Liver (tissue), 9 donors: ENCODE data around the gene CASZ1. TPM values are rescaled to one million over a fixed set of nuclear protein-coding genes. Genes with fewer than 3 reads are reported as not detected.

Experiments
- DNase-seq: peaks from one replicate; pipeline ENCODE4 v3.0.0-alpha.2; 2017; ENCODE audit warnings: low spot score
- H3K27ac ChIP-seq, 2 donors: one replicate each; pipeline ENCODE4 v1.7.0; 2013; ENCODE audit warnings: inconsistent platforms in 2 of 2, low read length in 2 of 2, control low read depth in 1 of 2, low read depth in 1 of 2, mild to moderate bottlenecking in 1 of 2
- H3K27me3 ChIP-seq, 4 donors: one replicate each; pipeline versions ENCODE4 v1.6.1 to v1.7.0; 2013; ENCODE audit warnings: low read length in 3 of 4, inconsistent platforms in 1 of 4, mild to moderate bottlenecking in 1 of 4, moderate library complexity in 1 of 4; ENCODE audit not compliant: control insufficient read depth in 4 of 4, insufficient read depth in 4 of 4
- H3K36me3 ChIP-seq, 4 donors: one replicate each; pipeline versions ENCODE4 v1.6.1 to v1.7.0; 2013; ENCODE audit warnings: low read length in 3 of 4, mild to moderate bottlenecking in 3 of 4, low read depth in 1 of 4, moderate library complexity in 1 of 4; ENCODE audit not compliant: control insufficient read depth in 4 of 4, insufficient read depth in 3 of 4
- H3K4me1 ChIP-seq, 4 donors: one replicate each; pipeline versions ENCODE4 v1.6.1 to v1.7.0; 2013; ENCODE audit warnings: low read length in 3 of 4, mild to moderate bottlenecking in 3 of 4, moderate library complexity in 1 of 4; ENCODE audit not compliant: control insufficient read depth in 4 of 4, insufficient read depth in 4 of 4
- H3K4me3 ChIP-seq, 3 donors: one replicate each; pipeline versions ENCODE4 v1.6.1 to v1.7.0; 2013; ENCODE audit warnings: low read length in 3 of 3, control low read depth in 1 of 3, low read depth in 1 of 3, mild to moderate bottlenecking in 1 of 3
- H3K9ac ChIP-seq, 2 donors: one replicate each; pipeline ENCODE4 v1.7.0; 2013; ENCODE audit warnings: low read length in 2 of 2, mild to moderate bottlenecking in 2 of 2, moderate library complexity in 2 of 2, control low read depth in 1 of 2, low read depth in 1 of 2
- H3K9me3 ChIP-seq, 4 donors: one replicate each; pipeline versions ENCODE4 v1.6.1 to v1.7.0; 2013; ENCODE audit warnings: low read length in 3 of 4; ENCODE audit not compliant: control insufficient read depth in 4 of 4
- ATF3 ChIP-seq: IDR thresholded peaks from 2 replicates; pipeline ENCODE4 v1.6.1; 2016; ENCODE audit warnings: antibody characterized with exemption
- CTCF ChIP-seq: fragments of 150-350 bp; IDR thresholded peaks from 2 replicates; pipeline ENCODE4 v1.5.1; 2017; ENCODE audit warnings: improper control_type of control experiment, low read depth, low read length; ENCODE audit not compliant: missing input control
- EGR1 ChIP-seq, 2 donors: IDR thresholded peaks; 2 replicates each; pipeline ENCODE4 v1.6.1; 2016 to 2018; ENCODE audit warnings: antibody characterized with exemption in 2 of 2, low read depth in 2 of 2
- FOXA1 ChIP-seq: IDR thresholded peaks from 2 replicates; pipeline ENCODE4 v1.6.1; 2016; ENCODE audit warnings: antibody characterized with exemption
- FOXA2 ChIP-seq: IDR thresholded peaks from 2 replicates; pipeline ENCODE4 v1.6.1; 2016; ENCODE audit warnings: antibody characterized with exemption
- GABPA ChIP-seq, 2 donors: IDR thresholded peaks in 1 of 2; conservative IDR thresholded peaks in 1 of 2; 2 replicates each; pipeline ENCODE4 v1.6.1; 2016; ENCODE audit warnings: antibody characterized with exemption in 2 of 2, mild to moderate bottlenecking in 1 of 2, moderate library complexity in 1 of 2
- HNF4A ChIP-seq, 2 donors: conservative IDR thresholded peaks; 2 replicates each; pipeline ENCODE4 v1.6.1; 2016; ENCODE audit warnings: antibody characterized with exemption in 2 of 2, mild to moderate bottlenecking in 2 of 2
- HNF4G ChIP-seq: IDR thresholded peaks from 2 replicates; pipeline ENCODE4 v1.6.1; 2016; ENCODE audit warnings: antibody characterized with exemption
- JUND ChIP-seq, 2 donors: IDR thresholded peaks; 2 replicates each; pipeline ENCODE4 v1.6.1; 2016; ENCODE audit warnings: antibody characterized with exemption in 2 of 2
- MAX ChIP-seq: IDR thresholded peaks from 2 replicates; pipeline ENCODE4 v1.6.1; 2016; ENCODE audit warnings: antibody characterized with exemption
- NR2F2 ChIP-seq: IDR thresholded peaks from 2 replicates; pipeline ENCODE4 v1.6.1; 2016; ENCODE audit warnings: antibody characterized with exemption
- RAD21 ChIP-seq, 2 donors: IDR thresholded peaks; 2 replicates each; pipeline ENCODE4 v1.6.1; 2016; ENCODE audit warnings: antibody characterized with exemption in 2 of 2, mild to moderate bottlenecking in 2 of 2
- RXRA ChIP-seq, 2 donors: IDR thresholded peaks; 2 replicates each; pipeline ENCODE4 v1.6.1; 2017 to 2018; ENCODE audit warnings: antibody characterized with exemption in 2 of 2, mild to moderate bottlenecking in 1 of 2
- SP1 ChIP-seq: IDR thresholded peaks from 2 replicates; pipeline ENCODE4 v1.6.1; 2018; ENCODE audit warnings: antibody characterized with exemption, mild to moderate bottlenecking
- TAF1 ChIP-seq: conservative IDR thresholded peaks from 2 replicates; pipeline ENCODE4 v1.6.1; 2016; ENCODE audit warnings: antibody characterized with exemption, mild to moderate bottlenecking
- YY1 ChIP-seq: IDR thresholded peaks from 2 replicates; pipeline ENCODE4 v1.6.1; 2016; ENCODE audit warnings: antibody characterized with exemption, mild to moderate bottlenecking
- ZBTB33 ChIP-seq: IDR thresholded peaks from 2 replicates; pipeline ENCODE4 v1.6.1; 2016; ENCODE audit warnings: antibody characterized with exemption
- WGBS: extraction: QIAGEN DNeasy Blood & Tissue Kit; methylation state at CpG from one replicate; pipeline ENCODE4 v1.1.7; 2013; 5-methylcytosine and 5-hydroxymethylcytosine counted together
- polyA plus RNA-seq, 2 donors: library from polyadenylated mRNA; stranded (reverse) in 1 of 2; unstranded in 1 of 2; fragments of 200-250 nt in 1 of 2; fragments of >200 nt in 1 of 2; fragmentation: Nextera tagmentation in 1 of 2; extraction: Ambion mirVana in 1 of 2; gene quantifications; one replicate each; pipeline versions ENCODE4 v1.2.1 to v1.2.3, GENCODE V29; 2013 to 2015
- total RNA-seq, 2 donors: library from RNA; depleted of rRNA; stranded (reverse); fragments of >200 nt; gene quantifications; one replicate each; pipeline ENCODE4 v1.2.3, GENCODE V29; 2014
- donor health status: healthy.
- donor health status: healthy.
- donor health status: healthy.
- donor health status: healthy.
- donor health status: healthy.

Gene CASZ1
- total and polyA plus RNA-seq, 4 donors, result 1.0 to 3.5 (median 1.9) TPM

- peaks cover 0 to 3% (median 0%) of the 10 kb centered on the region in 4 donors for H3K27me3 ChIP-seq
- H3K9me3 ChIP-seq, result no peaks in the 10 kb centered on the region
- H3K4me1 ChIP-seq, result no peaks in the 10 kb centered on the region
- no peaks in the 10 kb centered on the region for H3K36me3 ChIP-seq
- H3K9ac ChIP-seq, result no peak overlapping the region
- no peak overlapping the region for H3K4me3 ChIP-seq
- H3K27ac ChIP-seq, result no peak overlapping the region
- TF ChIP-seq GABPA (IDR thresholded peaks at IDR 0.05 in 1 of 2, conservative IDR thresholded peaks at IDR 0.05 in 1 of 2) (no peak), CTCF (no peak), EGR1 (IDR thresholded peaks at IDR 0.05; ENCODE audit: low read depth in 2 of 2) (no peak)
- no peak for DNase-seq
- WGBS, result 74% methylated on average over 21 of the region's 21 CpGs
Observed at GRCh38 chr1:10803971-10804820, 7.8 kb upstream of the CASZ1 start.

GRCh38 chr1:10802944-10803715 lies 6.7 kb upstream of the CASZ1 start:
- no peak overlapping the region for H3K9ac ChIP-seq
- 67% methylated on average over 12 of the region's 12 CpGs for WGBS
- no peak for DNase-seq
- no peaks in the 10 kb centered on the region for H3K4me1 ChIP-seq
- H3K4me3 ChIP-seq, result no peak overlapping the region
- no peaks in the 10 kb centered on the region for H3K36me3 ChIP-seq
- no peaks in the 10 kb centered on the region for H3K27me3 ChIP-seq
- no peak overlapping the region for H3K27ac ChIP-seq
- TF ChIP-seq FOXA2, result no peak
- no peak for TF ChIP-seq SP1
- no peak for TF ChIP-seq NR2F2
- no peak for TF ChIP-seq GABPA (IDR thresholded peaks at IDR 0.05 in 1 of 2, conservative IDR thresholded peaks at IDR 0.05 in 1 of 2)
- TF ChIP-seq ATF3, result no peak
- TF ChIP-seq FOXA1, result no peak
- TF ChIP-seq TAF1, result no peak
- TF ChIP-seq HNF4G, result no peak
- no peak for TF ChIP-seq EGR1 (IDR thresholded peaks at IDR 0.05; ENCODE audit: low read depth in 2 of 2)
- TF ChIP-seq MAX, result no peak
- no peak for TF ChIP-seq RAD21 (IDR thresholded peaks at IDR 0.05)
- no peak for TF ChIP-seq HNF4A (conservative IDR thresholded peaks at IDR 0.05)
- H3K9me3 ChIP-seq, result no peaks in the 10 kb centered on the region

GRCh38 chr1:10800778-10801177 lies 4.3 kb upstream of the CASZ1 start:
- 79% methylated on average over 3 of the region's 3 CpGs for WGBS
- Histone ChIP-seq H3K9ac (no peak overlapping the region), H3K4me3 (no peak overlapping the region), H3K4me1 (peaks cover 0 to 9% (median 3%) of the 10 kb centered on the region in 4 donors), H3K36me3 (no peaks in the 10 kb centered on the region), H3K27ac (no peak overlapping the region), H3K9me3 (no peaks in the 10 kb centered on the region), H3K27me3 (no peaks in the 10 kb centered on the region)
- DNase-seq, result no peak
- no peak for TF ChIP-seq YY1
- no peak for TF ChIP-seq TAF1
- TF ChIP-seq FOXA2, result no peak
- no peak for TF ChIP-seq ATF3
- no peak for TF ChIP-seq ZBTB33
- no peak for TF ChIP-seq HNF4A (conservative IDR thresholded peaks at IDR 0.05)
- no peak for TF ChIP-seq RXRA (IDR thresholded peaks at IDR 0.05)
- TF ChIP-seq FOXA1, result no peak
- no peak for TF ChIP-seq JUND (IDR thresholded peaks at IDR 0.05)
- no peak for TF ChIP-seq EGR1 (IDR thresholded peaks at IDR 0.05; ENCODE audit: low read depth in 2 of 2)
- TF ChIP-seq SP1, result no peak
- no peak for TF ChIP-seq RAD21 (IDR thresholded peaks at IDR 0.05)
- TF ChIP-seq NR2F2, result no peak
- TF ChIP-seq GABPA (IDR thresholded peaks at IDR 0.05 in 1 of 2, conservative IDR thresholded peaks at IDR 0.05 in 1 of 2), result no peak
- TF ChIP-seq MAX, result no peak
